Mammary epithelial cell (primary cell): ENCODE data around the gene STAU1.

Experiments used
- EZH2 ChIP-seq: IDR thresholded peaks from 2 replicates; pipeline ENCODE4 v1.6.1; 2012; ENCODE audit warnings: low read length, inconsistent platforms, borderline replicate concordance
- TF ChIP-seq, protein P1 (sequence below), 2 donors: IDR thresholded peaks in 1 of 2; conservative IDR thresholded peaks in 1 of 2; 2 replicates each; pipeline ENCODE4 v1.5.1; 2011 to 2012; ENCODE audit warnings: inconsistent platforms in 2 of 2, low read length in 2 of 2, mild to moderate bottlenecking in 2 of 2, control low read depth in 1 of 2, low read depth in 1 of 2; ENCODE audit not compliant: insufficient read depth in 1 of 2; ENCODE audit errors: extremely low read depth in 1 of 2

- TF ChIP-seq, protein P1, sequence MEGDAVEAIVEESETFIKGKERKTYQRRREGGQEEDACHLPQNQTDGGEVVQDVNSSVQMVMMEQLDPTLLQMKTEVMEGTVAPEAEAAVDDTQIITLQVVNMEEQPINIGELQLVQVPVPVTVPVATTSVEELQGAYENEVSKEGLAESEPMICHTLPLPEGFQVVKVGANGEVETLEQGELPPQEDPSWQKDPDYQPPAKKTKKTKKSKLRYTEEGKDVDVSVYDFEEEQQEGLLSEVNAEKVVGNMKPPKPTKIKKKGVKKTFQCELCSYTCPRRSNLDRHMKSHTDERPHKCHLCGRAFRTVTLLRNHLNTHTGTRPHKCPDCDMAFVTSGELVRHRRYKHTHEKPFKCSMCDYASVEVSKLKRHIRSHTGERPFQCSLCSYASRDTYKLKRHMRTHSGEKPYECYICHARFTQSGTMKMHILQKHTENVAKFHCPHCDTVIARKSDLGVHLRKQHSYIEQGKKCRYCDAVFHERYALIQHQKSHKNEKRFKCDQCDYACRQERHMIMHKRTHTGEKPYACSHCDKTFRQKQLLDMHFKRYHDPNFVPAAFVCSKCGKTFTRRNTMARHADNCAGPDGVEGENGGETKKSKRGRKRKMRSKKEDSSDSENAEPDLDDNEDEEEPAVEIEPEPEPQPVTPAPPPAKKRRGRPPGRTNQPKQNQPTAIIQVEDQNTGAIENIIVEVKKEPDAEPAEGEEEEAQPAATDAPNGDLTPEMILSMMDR (conservative IDR thresholded peaks at IDR 0.05 in 1 of 2, IDR thresholded peaks at IDR 0.05 in 1 of 2; ENCODE audit: extremely low read depth in 1 of 2, insufficient read depth in 1 of 2, low read depth in 1 of 2, low read length in 2 of 2): no peak
- TF ChIP-seq EZH2: no peak
These were observed 14.0 kb downstream of the STAU1 start for GRCh38 chr20:49174183-49174582.
